Astrocyte (in vitro differentiated cells and primary cell): ENCODE results near the gene JAZF1. TPM values are rescaled to one million over a fixed set of nuclear protein-coding genes. Genes with fewer than 3 reads are reported as not detected.

Experiments
- DNase-seq: peaks from one replicate; pipeline ENCODE4 v3.0.0-alpha.2; 2010; ENCODE audit warnings: low read depth
- FAIRE-seq: peaks from 2 replicates; lab custom pipeline; 2011; peaks lifted over from hg19 to GRCh38; lab: Jason Lieb, UNC
- H2AFZ ChIP-seq: 2 replicates; pipeline ENCODE4 v1.6.0; 2012; ENCODE audit warnings: low read depth, low read length, inconsistent platforms
- H3K27ac ChIP-seq: 2 replicates; pipeline ENCODE4 v1.5.1; 2011; ENCODE audit warnings: low read depth, low read length, inconsistent platforms
- H3K27me3 ChIP-seq: 2 replicates; pipeline ENCODE4 v1.6.0; 2011; ENCODE audit warnings: low read length, inconsistent platforms; ENCODE audit not compliant: insufficient read depth
- H3K36me3 ChIP-seq: 2 replicates; pipeline ENCODE4 v1.5.1; 2011; ENCODE audit warnings: low read length, inconsistent platforms; ENCODE audit not compliant: insufficient read depth
- H3K4me1 ChIP-seq: 2 replicates; pipeline ENCODE4 v1.5.1; 2011; ENCODE audit warnings: low read length, inconsistent platforms; ENCODE audit not compliant: insufficient read depth
- H3K4me2 ChIP-seq: 2 replicates; pipeline ENCODE4 v1.6.0; 2012; ENCODE audit warnings: low read length, inconsistent platforms
- H3K4me3 ChIP-seq: 2 replicates; pipeline ENCODE4 v1.5.1; 2011; ENCODE audit warnings: low read depth, mild to moderate bottlenecking, low read length, inconsistent platforms; ENCODE audit not compliant: insufficient read depth
- H3K79me2 ChIP-seq: 2 replicates; pipeline ENCODE4 v1.6.0; 2012; ENCODE audit warnings: mild to moderate bottlenecking, low read length, inconsistent platforms; ENCODE audit not compliant: insufficient read depth
- H3K9ac ChIP-seq: 2 replicates; pipeline ENCODE4 v1.6.0; 2012; ENCODE audit warnings: mild to moderate bottlenecking, low read length, inconsistent platforms
- H3K9me3 ChIP-seq: 2 replicates; pipeline ENCODE4 v1.5.1; 2012; ENCODE audit warnings: low read depth, mild to moderate bottlenecking, low read length, inconsistent platforms; ENCODE audit not compliant: insufficient read depth
- H4K20me1 ChIP-seq: 2 replicates; pipeline ENCODE4 v1.6.0; 2012; ENCODE audit warnings: low read length, inconsistent platforms; ENCODE audit not compliant: insufficient read depth
- H3K27ac Mint-ChIP-seq: one replicate; pipeline ENCODE4 v1.8.0; 2021; ENCODE audit warnings: mild to moderate bottlenecking, mixed read lengths; ENCODE audit not compliant: unreplicated experiment
- H3K27me3 Mint-ChIP-seq: one replicate; pipeline ENCODE4 v1.8.0; 2021; ENCODE audit warnings: low read depth, mixed read lengths; ENCODE audit not compliant: unreplicated experiment
- H3K36me3 Mint-ChIP-seq: one replicate; pipeline ENCODE4 v1.8.0; 2021; ENCODE audit warnings: low read depth, mixed read lengths; ENCODE audit not compliant: unreplicated experiment
- H3K4me1 Mint-ChIP-seq: one replicate; pipeline ENCODE4 v1.8.0; 2021; ENCODE audit warnings: low read depth, mixed read lengths; ENCODE audit not compliant: unreplicated experiment
- H3K4me3 Mint-ChIP-seq: one replicate; pipeline ENCODE4 v1.8.0; 2021; ENCODE audit warnings: mild to moderate bottlenecking, moderate library complexity, mixed read lengths; ENCODE audit not compliant: unreplicated experiment
- H3K9me3 Mint-ChIP-seq: one replicate; pipeline ENCODE4 v1.8.0; 2021; ENCODE audit warnings: mild to moderate bottlenecking, mixed read lengths; ENCODE audit not compliant: unreplicated experiment
- EZH2 ChIP-seq: IDR thresholded peaks from 2 replicates; pipeline ENCODE4 v1.6.1; 2012; ENCODE audit warnings: mild to moderate bottlenecking, low read length, inconsistent platforms; ENCODE audit not compliant: insufficient read depth
- total RNA-seq: library from RNA; stranded (reverse); gene quantifications from 2 replicates; pipeline ENCODE4 v1.2.1, GENCODE V29; 2021
- TF ChIP-seq, protein P1 (sequence below): IDR thresholded peaks from 2 replicates; pipeline ENCODE4 v1.5.1; 2011; ENCODE audit warnings: low read depth, mild to moderate bottlenecking, inconsistent platforms, low read length, moderate library complexity; ENCODE audit not compliant: insufficient read depth

JAZF1 gene
- total RNA-seq, 1 donor from 2014 or later: 20.1 TPM

DNA sequence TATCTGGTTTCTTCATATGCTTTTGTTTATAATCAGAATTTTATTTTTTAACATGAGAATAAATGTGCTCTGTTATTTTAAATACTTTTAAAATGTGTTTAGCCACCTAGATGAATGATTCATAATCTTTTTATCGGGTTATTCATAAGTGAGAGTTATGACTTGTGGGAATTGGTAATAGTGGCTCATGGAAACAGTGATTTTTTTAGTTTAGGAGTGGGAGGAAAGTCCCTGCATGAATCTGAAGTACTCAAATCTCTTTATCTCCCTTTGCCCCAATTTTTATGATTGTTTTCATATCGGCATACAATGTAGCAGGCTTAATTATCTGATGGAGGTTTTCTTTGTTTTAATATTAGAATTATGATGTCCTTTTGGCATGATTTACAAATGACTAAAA lies 397.7 kb downstream of the JAZF1 start:
- peaks cover 8% of the 10 kb centered on the region for H3K4me1 Mint-ChIP-seq
- H3K36me3 Mint-ChIP-seq: no peaks in the 10 kb centered on the region
- H3K27ac Mint-ChIP-seq: no peak overlapping the region
- Histone ChIP-seq H3K27me3 (no peaks in the 10 kb centered on the region), H3K36me3 (peaks cover 20% of the 10 kb centered on the region), H3K4me3 (no peak overlapping the region), H3K9ac (no peak overlapping the region), H3K4me2 (no peak overlapping the region), H4K20me1 (peaks cover 15% of the 10 kb centered on the region), H3K9me3 (no peaks in the 10 kb centered on the region), H3K4me1 (no peaks in the 10 kb centered on the region), H3K79me2 (peaks cover 12% of the 10 kb centered on the region), H3K27ac (no peak overlapping the region), H2AFZ (no peak overlapping the region)
- FAIRE-seq: no peak
- no peaks in the 10 kb centered on the region for H3K27me3 Mint-ChIP-seq
- no peaks in the 10 kb centered on the region for H3K9me3 Mint-ChIP-seq
- TF ChIP-seq, protein P1, sequence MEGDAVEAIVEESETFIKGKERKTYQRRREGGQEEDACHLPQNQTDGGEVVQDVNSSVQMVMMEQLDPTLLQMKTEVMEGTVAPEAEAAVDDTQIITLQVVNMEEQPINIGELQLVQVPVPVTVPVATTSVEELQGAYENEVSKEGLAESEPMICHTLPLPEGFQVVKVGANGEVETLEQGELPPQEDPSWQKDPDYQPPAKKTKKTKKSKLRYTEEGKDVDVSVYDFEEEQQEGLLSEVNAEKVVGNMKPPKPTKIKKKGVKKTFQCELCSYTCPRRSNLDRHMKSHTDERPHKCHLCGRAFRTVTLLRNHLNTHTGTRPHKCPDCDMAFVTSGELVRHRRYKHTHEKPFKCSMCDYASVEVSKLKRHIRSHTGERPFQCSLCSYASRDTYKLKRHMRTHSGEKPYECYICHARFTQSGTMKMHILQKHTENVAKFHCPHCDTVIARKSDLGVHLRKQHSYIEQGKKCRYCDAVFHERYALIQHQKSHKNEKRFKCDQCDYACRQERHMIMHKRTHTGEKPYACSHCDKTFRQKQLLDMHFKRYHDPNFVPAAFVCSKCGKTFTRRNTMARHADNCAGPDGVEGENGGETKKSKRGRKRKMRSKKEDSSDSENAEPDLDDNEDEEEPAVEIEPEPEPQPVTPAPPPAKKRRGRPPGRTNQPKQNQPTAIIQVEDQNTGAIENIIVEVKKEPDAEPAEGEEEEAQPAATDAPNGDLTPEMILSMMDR: no peak
- TF ChIP-seq EZH2: no peak
- H3K4me3 Mint-ChIP-seq: no peak overlapping the region
- peak; percentile 30 for DNase-seq

DNA sequence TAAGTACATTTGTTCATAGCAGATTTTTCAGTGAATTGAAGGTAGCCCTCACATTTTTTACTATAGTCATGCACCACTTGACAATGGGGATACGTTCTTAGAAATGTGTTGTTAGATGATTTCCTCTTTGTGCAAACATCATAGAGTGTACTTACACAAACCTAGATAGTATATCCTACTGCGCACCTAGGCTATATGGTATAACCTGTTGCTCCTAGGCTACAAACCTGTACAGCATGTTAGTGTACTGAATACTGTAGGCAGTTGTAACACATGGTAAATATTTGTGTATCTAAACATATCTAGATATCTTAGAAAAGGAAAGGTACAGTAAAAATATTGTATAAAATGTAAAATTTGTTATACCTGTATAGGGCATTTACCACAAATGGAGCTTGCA lies 399.4 kb downstream of the JAZF1 start:
- Histone ChIP-seq H3K36me3 (peaks cover 9% of the 10 kb centered on the region), H3K27me3 (no peaks in the 10 kb centered on the region), H3K9me3 (no peaks in the 10 kb centered on the region), H3K4me1 (no peaks in the 10 kb centered on the region), H3K4me2 (no peak overlapping the region), H3K79me2 (peaks cover 22% of the 10 kb centered on the region), H2AFZ (no peak overlapping the region), H3K4me3 (no peak overlapping the region), H3K27ac (no peak overlapping the region), H3K9ac (no peak overlapping the region), H4K20me1 (peaks cover 26% of the 10 kb centered on the region)
- no peak for DNase-seq
- no peak for FAIRE-seq
- H3K9me3 Mint-ChIP-seq: no peaks in the 10 kb centered on the region
- no peaks in the 10 kb centered on the region for H3K36me3 Mint-ChIP-seq
- no peaks in the 10 kb centered on the region for H3K27me3 Mint-ChIP-seq
- no peak overlapping the region for H3K27ac Mint-ChIP-seq
- H3K4me3 Mint-ChIP-seq: no peak overlapping the region
- peaks cover 4% of the 10 kb centered on the region for H3K4me1 Mint-ChIP-seq
- TF ChIP-seq, protein P1: no peak
- no peak for TF ChIP-seq EZH2

Other genes starting within 250 kb of the JAZF1 start
- gene CREB5, start 231.7 kb upstream of the JAZF1 start, total RNA-seq: 23.7 and 25.4 TPM in 2 replicates